GM19324 (cell line): Measurements from ENCODE around the gene HHAT.

Source experiments
- ATAC-seq: cut with Tn5 transposase; IDR thresholded peaks from one replicate; pipeline ENCODE4 v1.9.1; 2021; ENCODE audit warnings: mild to moderate bottlenecking, moderate library complexity; ENCODE audit not compliant: unreplicated experiment, low FRiP score

HHAT gene

GRCh38 chr1:210476730-210477129, 148.0 kb downstream of the HHAT start:
- ATAC-seq, result no peak

- no peak for ATAC-seq
These were observed 148.7 kb downstream of the HHAT start for GRCh38 chr1:210477328-210477924.

- ATAC-seq, result no peak
These were observed 150.1 kb downstream of the HHAT start for GRCh38 chr1:210478820-210479219.

GRCh38 chr1:210482491-210482890, 153.8 kb downstream of the HHAT start:
- no peak for ATAC-seq

- ATAC-seq, result no peak
These were observed 154.4 kb downstream of the HHAT start for GRCh38 chr1:210482945-210483617.

GRCh38 chr1:210483821-210484220, 155.1 kb downstream of the HHAT start:
- no peak for ATAC-seq

- no peak for ATAC-seq
These were observed 158.3 kb downstream of the HHAT start for GRCh38 chr1:210487021-210487420.

GRCh38 chr1:210489491-210489890, 160.8 kb downstream of the HHAT start:
- no peak for ATAC-seq

- no peak for ATAC-seq
These were observed 162.1 kb downstream of the HHAT start for GRCh38 chr1:210490781-210491180.

GRCh38 chr1:210496063-210496462, 167.4 kb downstream of the HHAT start:
- no peak for ATAC-seq

GRCh38 chr1:210499956-210500355, 171.3 kb downstream of the HHAT start:
- ATAC-seq, result no peak

- no peak for ATAC-seq
These were observed 172.1 kb downstream of the HHAT start for GRCh38 chr1:210500831-210501230.

- ATAC-seq, result no peak
These were observed 175.6 kb downstream of the HHAT start for GRCh38 chr1:210504286-210504685.

GRCh38 chr1:210505601-210506496, 177.1 kb downstream of the HHAT start:
- ATAC-seq, result no peak

GRCh38 chr1:210506689-210507088, 178.0 kb downstream of the HHAT start:
- ATAC-seq, result no peak

- ATAC-seq, result no peak
These were observed 187.5 kb downstream of the HHAT start for GRCh38 chr1:210516092-210516656.

- no peak for ATAC-seq
These were observed 188.2 kb downstream of the HHAT start for GRCh38 chr1:210516697-210517459.

- ATAC-seq, result no peak
These were observed 195.1 kb downstream of the HHAT start for GRCh38 chr1:210523830-210524229.

GRCh38 chr1:210525716-210526454, 197.2 kb downstream of the HHAT start:
- no peak for ATAC-seq

GRCh38 chr1:210527091-210527490, 198.4 kb downstream of the HHAT start:
- no peak for ATAC-seq
